ENCODE data around the gene RNASE7.
"Not testable (repeated sequence)": the region's sequence is repeated elsewhere in the genome, so short reads cannot be mapped to it uniquely, and the experiment has no call there.

Gene RNASE7

DNA sequence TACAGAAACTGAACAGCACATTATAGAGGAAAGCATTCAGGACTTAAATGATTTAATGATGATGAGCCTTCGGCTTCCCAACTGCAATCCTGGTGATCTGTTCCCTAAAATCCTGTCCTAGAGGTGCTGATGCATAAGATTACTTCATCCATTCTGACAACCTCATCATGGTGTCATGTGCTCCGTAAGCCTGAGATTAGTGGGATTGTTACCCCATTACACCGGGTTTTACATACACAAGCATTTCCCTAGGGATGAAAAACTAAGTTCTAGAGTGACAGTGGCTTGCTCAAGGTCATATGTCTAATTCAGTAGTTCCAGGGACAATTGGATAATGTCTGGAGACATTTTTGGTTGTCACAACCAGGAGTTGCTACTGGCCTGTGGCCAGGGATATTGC lies 5.0 kb upstream of the RNASE7 start:
- Histone ChIP-seq H3K4me2 (ENCODE audit: low read length) (no peak overlapping the region), H4K20me1 (ENCODE audit: insufficient read depth, low read length) (no peaks in the 10 kb centered on the region), H3K27me3 (ENCODE audit: low read depth, low read length) (peaks cover 8% of the 10 kb centered on the region), H3K4me3 (ENCODE audit: low read length) (no peak overlapping the region), H3K4me1 (ENCODE audit: low read length) (no peaks in the 10 kb centered on the region), H3K27ac (ENCODE audit: low read length) (no peak overlapping the region), H3K9ac (ENCODE audit: low read length) (no peak overlapping the region), H3K9me3 (ENCODE audit: insufficient read depth, low read length) (no peaks in the 10 kb centered on the region), H3K79me2 (ENCODE audit: low read length) (no peaks in the 10 kb centered on the region), H2AFZ (ENCODE audit: low read depth, low read length) (no peak overlapping the region), H3K36me3 (replicated peaks; ENCODE audit: low read depth, low read length) (no peaks in the 10 kb centered on the region)
- no peak for TF ChIP-seq EZH2phosphoT487 (IDR thresholded peaks at IDR 0.05; ENCODE audit: low read depth)
- TF ChIP-seq, protein P1, sequence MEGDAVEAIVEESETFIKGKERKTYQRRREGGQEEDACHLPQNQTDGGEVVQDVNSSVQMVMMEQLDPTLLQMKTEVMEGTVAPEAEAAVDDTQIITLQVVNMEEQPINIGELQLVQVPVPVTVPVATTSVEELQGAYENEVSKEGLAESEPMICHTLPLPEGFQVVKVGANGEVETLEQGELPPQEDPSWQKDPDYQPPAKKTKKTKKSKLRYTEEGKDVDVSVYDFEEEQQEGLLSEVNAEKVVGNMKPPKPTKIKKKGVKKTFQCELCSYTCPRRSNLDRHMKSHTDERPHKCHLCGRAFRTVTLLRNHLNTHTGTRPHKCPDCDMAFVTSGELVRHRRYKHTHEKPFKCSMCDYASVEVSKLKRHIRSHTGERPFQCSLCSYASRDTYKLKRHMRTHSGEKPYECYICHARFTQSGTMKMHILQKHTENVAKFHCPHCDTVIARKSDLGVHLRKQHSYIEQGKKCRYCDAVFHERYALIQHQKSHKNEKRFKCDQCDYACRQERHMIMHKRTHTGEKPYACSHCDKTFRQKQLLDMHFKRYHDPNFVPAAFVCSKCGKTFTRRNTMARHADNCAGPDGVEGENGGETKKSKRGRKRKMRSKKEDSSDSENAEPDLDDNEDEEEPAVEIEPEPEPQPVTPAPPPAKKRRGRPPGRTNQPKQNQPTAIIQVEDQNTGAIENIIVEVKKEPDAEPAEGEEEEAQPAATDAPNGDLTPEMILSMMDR (IDR thresholded peaks at IDR 0.05; ENCODE audit: low read depth, low read length), result no peak

DNA sequence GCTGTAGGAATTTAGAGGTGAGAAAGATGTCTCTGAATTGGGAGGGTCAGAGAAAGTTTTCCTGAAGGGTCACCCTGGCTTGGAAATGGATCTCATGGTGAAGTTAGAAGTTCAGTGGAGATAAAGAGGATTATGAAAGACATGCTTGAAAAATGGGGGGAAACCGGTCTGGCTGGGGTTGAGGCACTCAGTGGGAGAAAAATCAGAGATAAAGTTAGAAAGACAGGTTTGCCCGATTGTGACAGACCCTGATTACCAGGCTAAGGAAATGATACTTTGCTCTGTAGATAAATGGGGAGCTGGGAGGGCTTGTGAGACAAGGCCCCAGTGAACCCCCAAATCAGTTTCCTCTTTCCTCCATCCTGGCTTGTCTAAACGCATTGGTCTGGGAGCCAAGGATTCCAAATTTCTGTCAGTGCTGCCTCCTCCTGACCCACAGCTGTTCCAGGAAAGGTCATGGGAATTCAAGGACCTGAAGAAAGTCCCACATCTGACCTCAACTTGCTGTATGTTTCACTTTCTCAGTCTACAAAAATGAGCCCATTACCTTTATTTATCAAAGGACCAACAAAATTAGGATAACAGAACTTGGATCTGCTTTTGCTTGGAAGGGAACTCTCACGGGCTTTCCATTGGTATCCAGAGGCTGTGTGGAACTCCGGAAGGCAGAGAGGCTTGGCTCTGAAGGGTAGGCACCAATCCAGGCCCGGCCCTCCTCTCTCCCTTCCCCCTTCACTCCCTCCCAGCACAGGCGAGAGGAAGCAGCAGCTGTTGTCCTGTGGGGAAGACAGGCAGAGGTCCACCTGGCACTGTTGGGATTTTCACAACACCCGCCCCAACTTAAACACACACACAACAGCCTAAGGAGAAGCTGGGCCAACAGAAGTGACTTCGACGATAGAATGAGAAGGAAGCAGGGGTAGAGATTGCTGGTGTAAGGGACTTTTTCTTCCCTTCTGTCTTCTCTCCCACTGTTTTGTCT lies 3.4 kb upstream of the RNASE7 start:
- no peaks in the 10 kb centered on the region for H4K20me1 ChIP-seq (ENCODE audit: insufficient read depth, low read length)
- H3K4me1 ChIP-seq (ENCODE audit: low read length), result no peaks in the 10 kb centered on the region
- H3K27ac ChIP-seq (ENCODE audit: low read length), result no peak overlapping the region
- TF ChIP-seq, protein P1 (IDR thresholded peaks at IDR 0.05; ENCODE audit: low read depth, low read length), result no peak
- TF ChIP-seq EZH2phosphoT487 (IDR thresholded peaks at IDR 0.05; ENCODE audit: low read depth), result no peak
- peaks cover 22% of the 10 kb centered on the region for H3K27me3 ChIP-seq (ENCODE audit: low read depth, low read length)
- no peak overlapping the region for H3K4me2 ChIP-seq (ENCODE audit: low read length)
- H3K36me3 ChIP-seq (replicated peaks; ENCODE audit: low read depth, low read length), result no peaks in the 10 kb centered on the region
- no peak overlapping the region for H3K9ac ChIP-seq (ENCODE audit: low read length)
- no peaks in the 10 kb centered on the region for H3K79me2 ChIP-seq (ENCODE audit: low read length)
- no peak overlapping the region for H3K4me3 ChIP-seq (ENCODE audit: low read length)
- H2AFZ ChIP-seq (ENCODE audit: low read depth, low read length), result no peak overlapping the region
- H3K9me3 ChIP-seq (ENCODE audit: insufficient read depth, low read length), result no peaks in the 10 kb centered on the region

- TF ChIP-seq, protein P1 (IDR thresholded peaks at IDR 0.05; ENCODE audit: low read depth, low read length), result peak; percentile 63
- TF ChIP-seq EZH2phosphoT487 (IDR thresholded peaks at IDR 0.05; ENCODE audit: low read depth), result no peak
- Histone ChIP-seq H3K79me2 (ENCODE audit: low read length) (no peaks in the 10 kb centered on the region), H3K36me3 (replicated peaks; ENCODE audit: low read depth, low read length) (no peaks in the 10 kb centered on the region), H3K27me3 (ENCODE audit: low read depth, low read length) (peaks cover 27% of the 10 kb centered on the region), H3K4me2 (ENCODE audit: low read length) (no peak overlapping the region), H4K20me1 (ENCODE audit: insufficient read depth, low read length) (no peaks in the 10 kb centered on the region), H3K4me3 (ENCODE audit: low read length) (no peak overlapping the region), H3K4me1 (ENCODE audit: low read length) (no peaks in the 10 kb centered on the region), H2AFZ (ENCODE audit: low read depth, low read length) (peak overlapping the region; percentile 77; the same call in 1 of the 2 replicates), H3K9ac (ENCODE audit: low read length) (no peak overlapping the region), H3K27ac (ENCODE audit: low read length) (no peak overlapping the region), H3K9me3 (ENCODE audit: insufficient read depth, low read length) (no peaks in the 10 kb centered on the region)
Measured at GRCh38 chr14:21039585-21040369, 2.4 kb upstream of the RNASE7 start.

- H3K4me3 ChIP-seq (ENCODE audit: low read length), result no peak overlapping the region
- no peak overlapping the region for H2AFZ ChIP-seq (ENCODE audit: low read depth, low read length)
- H3K36me3 ChIP-seq (replicated peaks; ENCODE audit: low read depth, low read length), result no peaks in the 10 kb centered on the region
- H3K79me2 ChIP-seq (ENCODE audit: low read length), result no peaks in the 10 kb centered on the region
- H3K4me2 ChIP-seq (ENCODE audit: low read length), result no peak overlapping the region
- peaks cover 34% of the 10 kb centered on the region for H3K27me3 ChIP-seq (ENCODE audit: low read depth, low read length)
- H3K4me1 ChIP-seq (ENCODE audit: low read length), result no peaks in the 10 kb centered on the region
- H4K20me1 ChIP-seq (ENCODE audit: insufficient read depth, low read length), result no peaks in the 10 kb centered on the region
- no peak overlapping the region for H3K9ac ChIP-seq (ENCODE audit: low read length)
- no peaks in the 10 kb centered on the region for H3K9me3 ChIP-seq (ENCODE audit: insufficient read depth, low read length)
- no peak overlapping the region for H3K27ac ChIP-seq (ENCODE audit: low read length)
- TF ChIP-seq, protein P1 (IDR thresholded peaks at IDR 0.05; ENCODE audit: low read depth, low read length), result no peak
- TF ChIP-seq EZH2phosphoT487 (IDR thresholded peaks at IDR 0.05; ENCODE audit: low read depth), result no peak
Measured at GRCh38 chr14:21040370-21040925, 1.7 kb upstream of the RNASE7 start.

DNA sequence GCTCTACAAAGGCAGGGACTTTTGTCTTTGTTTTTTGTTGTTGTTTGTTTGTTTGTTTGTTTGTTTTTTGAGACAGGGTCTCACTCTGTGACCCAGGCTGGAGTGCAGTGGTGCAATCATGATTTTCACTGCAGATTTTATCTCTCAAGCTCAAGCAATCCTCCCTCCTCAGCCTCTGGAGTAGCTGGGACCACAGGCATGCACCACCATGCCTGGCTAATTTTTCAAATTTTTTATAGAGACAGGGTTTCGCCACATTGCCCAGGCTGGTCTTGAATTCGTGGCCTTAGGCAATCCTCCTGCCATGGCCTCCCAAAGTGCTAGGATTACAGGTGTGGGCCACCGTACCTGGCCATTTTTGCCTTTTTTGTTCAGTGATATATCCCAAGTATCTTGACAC lies 1.2 kb upstream of the RNASE7 start:
- H3K4me2 ChIP-seq (ENCODE audit: low read length); H3K9me3 ChIP-seq (ENCODE audit: insufficient read depth, low read length); H4K20me1 ChIP-seq (ENCODE audit: insufficient read depth, low read length); H3K4me3 ChIP-seq (ENCODE audit: low read length); H3K4me1 ChIP-seq (ENCODE audit: low read length); H3K79me2 ChIP-seq (ENCODE audit: low read length); H3K9ac ChIP-seq (ENCODE audit: low read length); H3K36me3 ChIP-seq (replicated peaks; ENCODE audit: low read depth, low read length); H3K27ac ChIP-seq (ENCODE audit: low read length); H2AFZ ChIP-seq (ENCODE audit: low read depth, low read length): not testable (repeated sequence)
- peaks cover 37% of the 10 kb centered on the region for H3K27me3 ChIP-seq (ENCODE audit: low read depth, low read length)

Measured in OCI-LY3 (cell line).